Epithelial cell of proximal tubule (primary cell): ENCODE measurements around the gene GABARAP. TPM values are rescaled to one million over a fixed set of nuclear protein-coding genes. Genes with fewer than 3 reads are reported as not detected.

Experiments
- DNase-seq: peaks from one replicate; pipeline ENCODE4 v3.0.0-alpha.2; 2011; ENCODE audit warnings: low read depth
- H3K4me3 ChIP-seq: 2 replicates; pipeline ENCODE4 v1.5.1; 2011; ENCODE audit warnings: low read depth, mild to moderate bottlenecking, low read length
- CTCF ChIP-seq: conservative IDR thresholded peaks from 2 replicates; pipeline ENCODE4 v1.5.1; 2012; ENCODE audit warnings: low read depth, mild to moderate bottlenecking, low read length
- total RNA-seq: library from RNA; depleted of rRNA; stranded (reverse); fragments of >200 nt; gene quantifications from 2 replicates; pipeline ENCODE4 v1.2.3, GENCODE V29; 2015

Gene GABARAP
- total RNA-seq, 1 donor from 2014 or later = 570 TPM

- TF ChIP-seq CTCF = no peak
- no peak overlapping the region for H3K4me3 ChIP-seq
- DNase-seq = no peak
These were observed 38.9 kb downstream of the GABARAP start for GRCh38 chr17:7203391-7203790.

DNA sequence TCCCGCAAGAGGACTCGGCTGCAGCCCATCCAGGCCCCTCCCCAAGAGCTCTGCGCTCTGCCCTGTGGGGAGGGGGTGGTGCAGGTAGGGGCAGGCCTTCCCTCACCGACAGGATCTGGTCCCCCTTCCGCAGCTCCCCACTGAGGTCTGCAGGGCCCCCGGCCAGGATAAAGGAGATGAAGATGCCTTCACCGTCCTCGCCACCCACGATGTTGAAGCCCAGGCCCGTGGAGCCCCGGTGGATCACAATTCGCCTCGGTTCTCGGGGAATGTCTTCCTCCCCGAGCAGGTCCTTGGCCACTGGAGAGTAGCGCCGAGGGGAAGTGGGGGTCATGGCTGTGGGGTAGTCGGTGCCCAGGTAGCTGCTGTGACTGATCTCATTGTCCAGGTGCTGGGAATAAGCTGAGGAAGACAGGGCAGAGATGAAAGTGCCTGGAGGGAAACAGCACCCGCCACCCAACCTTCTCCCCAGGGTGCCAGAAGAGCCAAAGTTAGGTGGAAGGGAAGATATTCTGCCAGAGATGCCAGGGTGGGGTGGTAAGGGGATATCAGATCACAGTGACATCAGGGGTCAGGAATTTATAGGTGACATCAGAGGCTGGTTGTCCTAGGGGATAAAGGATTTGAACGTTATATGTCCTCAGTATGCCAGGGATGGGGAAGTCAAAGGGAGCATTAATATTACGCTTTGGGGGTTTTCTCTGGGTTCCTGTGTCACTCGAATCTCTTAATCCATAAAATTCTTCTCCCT is 45.4 kb downstream of the GABARAP start:
- TF ChIP-seq CTCF = no peak
- no peak for DNase-seq
- no peak overlapping the region for H3K4me3 ChIP-seq

GRCh38 chr17:7195971-7196370 is 46.3 kb downstream of the GABARAP start:
- no peak for TF ChIP-seq CTCF
- no peak for DNase-seq
- no peak overlapping the region for H3K4me3 ChIP-seq

GRCh38 chr17:7192271-7192937 is 49.8 kb downstream of the GABARAP start:
- H3K4me3 ChIP-seq = no peak overlapping the region
- DNase-seq = no peak
- TF ChIP-seq CTCF = no peak

DNA sequence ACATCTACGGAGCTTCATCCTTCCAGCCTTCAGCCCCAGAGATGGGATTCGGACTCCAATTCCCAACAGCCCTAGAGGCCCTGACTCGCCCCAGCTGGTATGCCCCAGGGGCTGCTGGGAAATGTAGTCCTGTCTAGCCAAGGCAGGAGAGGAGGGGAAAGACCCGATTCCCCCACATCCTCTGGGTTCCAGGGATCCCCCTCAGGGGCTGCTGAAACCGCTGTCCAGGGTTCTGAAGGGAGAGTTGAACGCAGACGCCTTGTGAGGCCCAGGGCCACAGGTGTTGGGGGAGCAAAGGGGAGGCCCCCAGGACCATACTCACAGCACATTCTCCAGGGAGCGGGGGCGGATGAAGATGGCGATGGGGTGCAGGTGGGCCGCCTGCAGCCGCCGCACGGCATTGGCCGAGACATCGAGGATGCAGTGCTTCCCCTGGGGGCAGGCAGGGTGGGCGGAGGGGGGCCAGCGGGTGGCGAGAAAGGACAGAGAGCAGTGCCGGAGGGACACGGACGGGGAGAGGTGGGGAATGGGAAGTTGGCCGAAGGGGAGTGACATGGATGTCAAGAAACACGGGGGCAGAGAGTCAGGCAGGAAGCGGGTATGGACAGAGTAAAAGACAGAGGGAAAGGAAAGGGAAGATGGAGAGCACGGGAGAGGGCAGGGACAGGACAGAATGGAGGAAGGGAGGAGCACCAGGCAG is 50.5 kb downstream of the GABARAP start:
- DNase-seq = no peak
- H3K4me3 ChIP-seq = no peak overlapping the region
- TF ChIP-seq CTCF = no peak

DNA sequence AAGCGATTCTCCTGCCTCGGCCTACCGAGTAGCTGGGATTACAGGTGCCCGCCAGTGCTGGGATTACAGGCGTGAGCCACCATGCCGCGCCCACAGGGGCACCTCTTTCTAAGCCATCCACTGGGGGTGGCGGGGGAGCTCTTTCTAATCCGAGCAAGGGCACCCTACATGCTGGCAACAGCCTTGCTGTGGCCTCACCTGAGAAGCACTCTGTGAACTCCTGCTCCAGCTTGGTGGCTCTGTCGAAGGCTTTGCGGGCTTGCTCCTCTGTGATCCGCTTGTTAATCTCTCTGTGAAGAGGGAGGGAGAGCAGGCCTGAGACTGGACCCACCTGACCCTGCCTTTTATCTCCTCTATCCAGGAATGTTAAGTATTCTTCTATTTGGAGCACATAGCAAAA is 51.2 kb downstream of the GABARAP start:
- DNase-seq = no peak
- no peak for TF ChIP-seq CTCF
- no peak overlapping the region for H3K4me3 ChIP-seq
